Measurements from ENCODE around the gene KRT77.

Gene KRT77

GRCh38 chr12:52691076-52691840 lies 12.1 kb downstream of the KRT77 start:
- DNase-seq, result peak; percentile 19 to 80 (median 77)

- peak in 1 of 3 experiments; percentile 43 for DNase-seq
Measured at GRCh38 chr12:52690351-52691075, 12.8 kb downstream of the KRT77 start.

- DNase-seq, result no peak
Measured at GRCh38 chr12:52689936-52690335, 13.4 kb downstream of the KRT77 start.

- no peak for DNase-seq
Measured at GRCh38 chr12:52689239-52689638, 14.1 kb downstream of the KRT77 start.

GRCh38 chr12:52688481-52688880 lies 14.8 kb downstream of the KRT77 start:
- DNase-seq, result no peak

- peak; percentile 15 to 66 (median 16) for DNase-seq
Measured at GRCh38 chr12:52687497-52688385, 15.6 kb downstream of the KRT77 start.

- peak in 1 of 3 experiments; percentile 20 for DNase-seq
Measured at GRCh38 chr12:52686756-52687487, 16.4 kb downstream of the KRT77 start.

GRCh38 chr12:52686063-52686462 lies 17.3 kb downstream of the KRT77 start:
- DNase-seq, result no peak

GRCh38 chr12:52685406-52685890 lies 17.9 kb downstream of the KRT77 start:
- DNase-seq, result no peak

- no peak for DNase-seq
Measured at GRCh38 chr12:52684431-52684830, 18.9 kb downstream of the KRT77 start.

GRCh38 chr12:52683575-52684300 lies 19.6 kb downstream of the KRT77 start:
- DNase-seq, result no peak

- DNase-seq, result no peak
Measured at GRCh38 chr12:52682938-52683574, 20.3 kb downstream of the KRT77 start.

GRCh38 chr12:52682381-52682660 lies 21.0 kb downstream of the KRT77 start:
- DNase-seq, result no peak

- DNase-seq, result no peak
Measured at GRCh38 chr12:52681526-52682380, 21.6 kb downstream of the KRT77 start.

GRCh38 chr12:52680363-52680762 lies 23.0 kb downstream of the KRT77 start, which contains the start of gene KRT1:
Gene KRT1 (minus strand): TSS chr12:52680407. CDS start chr12:52680348, 59 bp downstream.
- DNase-seq, result no peak

- no peak for DNase-seq
Measured at GRCh38 chr12:52679875-52680274, 23.4 kb downstream of the KRT77 start.

- DNase-seq, result no peak
Measured at GRCh38 chr12:52677671-52678070, 25.7 kb downstream of the KRT77 start.

- no peak for DNase-seq
Measured at GRCh38 chr12:52677126-52677525, 26.2 kb downstream of the KRT77 start.

- no peak for DNase-seq
Measured at GRCh38 chr12:52676163-52676562, 27.2 kb downstream of the KRT77 start.

- DNase-seq, result no peak
Measured at GRCh38 chr12:52675301-52675701, 28.0 kb downstream of the KRT77 start.

Data from NCI-H1417 (cell line).